Hepatocyte (in vitro differentiated cells): ENCODE measurements around the gene NEDD4L.

Source experiments
- CTCF ChIP-seq: fragments of 200-600 bp; sonication (generic); IDR thresholded peaks from 2 replicates; pipeline ENCODE4 v1.5.1; 2016; ENCODE audit warnings: antibody characterized with exemption, mild to moderate bottlenecking; ENCODE audit not compliant: poor library complexity
- EZH2 ChIP-seq: fragments of 200-600 bp; sonication (generic); IDR thresholded peaks from 2 replicates; pipeline ENCODE4 v1.6.1; 2016; ENCODE audit warnings: antibody characterized with exemption, mild to moderate bottlenecking, borderline replicate concordance
- EZH2phosphoT487 ChIP-seq: fragments of 200-600 bp; sonication (generic); IDR thresholded peaks from one replicate; pipeline ENCODE4 v1.6.1; 2018; ENCODE audit warnings: antibody characterized with exemption, mild to moderate bottlenecking, low read depth, moderate library complexity; ENCODE audit not compliant: unreplicated experiment, severe bottlenecking

DNA sequence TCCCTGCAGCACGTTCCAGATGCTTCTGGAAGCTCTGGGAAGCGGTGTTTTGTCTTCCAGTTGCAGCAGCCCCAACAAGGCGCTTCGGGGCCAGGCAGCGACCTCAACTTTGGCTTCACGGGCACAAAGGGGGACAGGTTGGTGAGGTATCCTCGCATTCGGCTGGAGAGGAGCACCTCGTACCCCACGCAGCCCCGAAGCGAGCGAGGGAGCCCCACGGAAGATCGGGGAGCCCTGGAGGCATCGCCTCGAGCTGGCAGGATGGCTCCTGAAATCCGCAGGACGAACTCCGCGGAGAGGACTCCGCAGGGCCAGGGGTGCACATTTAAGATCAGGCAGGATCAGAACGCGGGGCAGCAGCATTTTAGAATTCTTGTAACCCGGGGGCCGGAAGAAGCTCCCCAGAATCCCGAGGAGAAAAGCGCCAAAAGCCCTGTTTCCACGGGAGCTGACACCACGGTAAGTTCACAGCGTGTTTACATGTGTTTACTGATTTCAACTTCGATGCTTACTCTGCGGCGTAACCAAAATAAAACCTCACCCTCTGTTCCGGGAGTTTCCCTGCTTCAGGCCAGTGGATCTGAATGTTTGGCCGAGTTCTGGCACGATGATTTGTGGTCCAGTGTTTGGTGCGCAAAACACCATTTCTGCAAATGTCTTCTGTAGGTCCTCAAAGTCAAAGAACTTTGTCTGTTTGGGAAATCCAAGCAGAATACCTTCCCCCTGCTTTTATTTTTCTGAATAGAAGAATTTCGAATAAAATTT lies 212.5 kb downstream of the NEDD4L start:
- TF ChIP-seq EZH2, result no peak
- TF ChIP-seq CTCF, result no peak
- TF ChIP-seq EZH2phosphoT487, result no peak
